ENCODE measurements around the gene ODF4. TPM values are rescaled to one million over a fixed set of nuclear protein-coding genes. Genes with fewer than 3 reads are reported as not detected.

Gene ODF4
- total and polyA plus RNA-seq, 9 donors, result not detected

DNA sequence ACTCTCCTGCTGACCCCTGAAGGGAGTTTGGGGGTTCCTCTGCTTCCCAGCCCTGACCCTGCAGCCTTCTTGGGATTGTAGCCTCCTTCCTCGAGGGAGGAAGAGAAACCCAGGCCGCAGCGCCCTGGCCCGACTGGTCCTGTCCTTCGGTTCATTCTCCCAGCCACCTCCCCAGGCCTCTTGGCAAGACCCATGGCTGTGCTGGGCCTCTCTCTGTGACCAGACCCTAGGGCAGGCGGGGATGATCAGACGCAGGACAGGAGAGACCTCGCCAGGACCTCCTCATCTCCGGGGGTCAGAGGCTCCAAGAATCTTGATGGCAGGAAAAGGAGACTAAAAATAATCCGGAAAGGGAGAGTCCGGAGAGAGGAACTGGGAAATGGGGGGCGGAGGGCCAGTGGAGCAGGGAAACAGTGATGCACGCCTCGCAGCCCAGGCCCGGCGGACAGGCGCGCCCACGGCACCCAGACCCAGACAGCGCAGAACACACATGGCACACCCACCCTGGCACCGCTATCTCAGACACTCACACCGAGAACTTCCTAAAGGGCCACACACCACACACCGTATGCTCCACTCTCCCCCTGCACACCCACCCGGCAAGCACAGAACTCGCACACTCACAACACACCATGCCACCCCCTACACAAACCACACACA, 28.4 kb upstream of the ODF4 start:
- no peaks in the 10 kb centered on the region for H3K4me1 ChIP-seq (ENCODE audit: insufficient read depth)
- no peak for DNase-seq
- WGBS, 3 donors, result 73 to 74% (median 74%) methylated on average over 25 of the region's 25 CpGs
- H3K27me3 ChIP-seq, result no peaks in the 10 kb centered on the region
- intact Hi-C loops (cut with DNase I), result no loop called here
- H3K27ac ChIP-seq, result no peak overlapping the region
- H3K4me3 ChIP-seq, result no peak overlapping the region
- H3K36me3 ChIP-seq, result no peaks in the 10 kb centered on the region
- H3K9me3 ChIP-seq, result no peaks in the 10 kb centered on the region
- TF ChIP-seq EP300 (IDR thresholded peaks at IDR 0.05) (no peak), POLR2A (IDR thresholded peaks at IDR 0.05) (no peak)
- TF ChIP-seq, protein P1, sequence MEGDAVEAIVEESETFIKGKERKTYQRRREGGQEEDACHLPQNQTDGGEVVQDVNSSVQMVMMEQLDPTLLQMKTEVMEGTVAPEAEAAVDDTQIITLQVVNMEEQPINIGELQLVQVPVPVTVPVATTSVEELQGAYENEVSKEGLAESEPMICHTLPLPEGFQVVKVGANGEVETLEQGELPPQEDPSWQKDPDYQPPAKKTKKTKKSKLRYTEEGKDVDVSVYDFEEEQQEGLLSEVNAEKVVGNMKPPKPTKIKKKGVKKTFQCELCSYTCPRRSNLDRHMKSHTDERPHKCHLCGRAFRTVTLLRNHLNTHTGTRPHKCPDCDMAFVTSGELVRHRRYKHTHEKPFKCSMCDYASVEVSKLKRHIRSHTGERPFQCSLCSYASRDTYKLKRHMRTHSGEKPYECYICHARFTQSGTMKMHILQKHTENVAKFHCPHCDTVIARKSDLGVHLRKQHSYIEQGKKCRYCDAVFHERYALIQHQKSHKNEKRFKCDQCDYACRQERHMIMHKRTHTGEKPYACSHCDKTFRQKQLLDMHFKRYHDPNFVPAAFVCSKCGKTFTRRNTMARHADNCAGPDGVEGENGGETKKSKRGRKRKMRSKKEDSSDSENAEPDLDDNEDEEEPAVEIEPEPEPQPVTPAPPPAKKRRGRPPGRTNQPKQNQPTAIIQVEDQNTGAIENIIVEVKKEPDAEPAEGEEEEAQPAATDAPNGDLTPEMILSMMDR (IDR thresholded peaks at IDR 0.05), result no peak

GRCh38 chr17:8312251-8312650, 27.4 kb upstream of the ODF4 start:
- Histone ChIP-seq H3K27me3 (no peaks in the 10 kb centered on the region), H3K9me3 (no peaks in the 10 kb centered on the region), H3K4me3 (no peak overlapping the region), H3K36me3 (no peaks in the 10 kb centered on the region), H3K27ac (no peak overlapping the region), H3K4me1 (ENCODE audit: insufficient read depth) (no peaks in the 10 kb centered on the region)
- TF ChIP-seq POLR2A (IDR thresholded peaks at IDR 0.05) (no peak), EP300 (IDR thresholded peaks at IDR 0.05) (no peak)
- TF ChIP-seq, protein P1 (IDR thresholded peaks at IDR 0.05), result no peak
- no peak for DNase-seq
- intact Hi-C loops (cut with DNase I), result no loop called here
- WGBS, 3 donors, result 60 to 73% (median 68%) methylated on average over 13 of the region's 13 CpGs

GRCh38 chr17:8312726-8313600, 26.7 kb upstream of the ODF4 start:
- H3K36me3 ChIP-seq, result no peaks in the 10 kb centered on the region
- no peak for TF ChIP-seq POLR2A (IDR thresholded peaks at IDR 0.05)
- TF ChIP-seq, protein P1 (IDR thresholded peaks at IDR 0.05), result no peak
- no peak for TF ChIP-seq EP300 (IDR thresholded peaks at IDR 0.05)
- no peak overlapping the region for H3K27ac ChIP-seq
- no peaks in the 10 kb centered on the region for H3K9me3 ChIP-seq
- H3K27me3 ChIP-seq, result no peaks in the 10 kb centered on the region
- WGBS, 3 donors, result 53 to 62% (median 53%) methylated on average over 16 of the region's 16 CpGs
- DNase-seq, result no peak
- no peaks in the 10 kb centered on the region for H3K4me1 ChIP-seq (ENCODE audit: insufficient read depth)
- intact Hi-C loops (cut with DNase I), result no loop called here
- H3K4me3 ChIP-seq, result no peak overlapping the region

DNA sequence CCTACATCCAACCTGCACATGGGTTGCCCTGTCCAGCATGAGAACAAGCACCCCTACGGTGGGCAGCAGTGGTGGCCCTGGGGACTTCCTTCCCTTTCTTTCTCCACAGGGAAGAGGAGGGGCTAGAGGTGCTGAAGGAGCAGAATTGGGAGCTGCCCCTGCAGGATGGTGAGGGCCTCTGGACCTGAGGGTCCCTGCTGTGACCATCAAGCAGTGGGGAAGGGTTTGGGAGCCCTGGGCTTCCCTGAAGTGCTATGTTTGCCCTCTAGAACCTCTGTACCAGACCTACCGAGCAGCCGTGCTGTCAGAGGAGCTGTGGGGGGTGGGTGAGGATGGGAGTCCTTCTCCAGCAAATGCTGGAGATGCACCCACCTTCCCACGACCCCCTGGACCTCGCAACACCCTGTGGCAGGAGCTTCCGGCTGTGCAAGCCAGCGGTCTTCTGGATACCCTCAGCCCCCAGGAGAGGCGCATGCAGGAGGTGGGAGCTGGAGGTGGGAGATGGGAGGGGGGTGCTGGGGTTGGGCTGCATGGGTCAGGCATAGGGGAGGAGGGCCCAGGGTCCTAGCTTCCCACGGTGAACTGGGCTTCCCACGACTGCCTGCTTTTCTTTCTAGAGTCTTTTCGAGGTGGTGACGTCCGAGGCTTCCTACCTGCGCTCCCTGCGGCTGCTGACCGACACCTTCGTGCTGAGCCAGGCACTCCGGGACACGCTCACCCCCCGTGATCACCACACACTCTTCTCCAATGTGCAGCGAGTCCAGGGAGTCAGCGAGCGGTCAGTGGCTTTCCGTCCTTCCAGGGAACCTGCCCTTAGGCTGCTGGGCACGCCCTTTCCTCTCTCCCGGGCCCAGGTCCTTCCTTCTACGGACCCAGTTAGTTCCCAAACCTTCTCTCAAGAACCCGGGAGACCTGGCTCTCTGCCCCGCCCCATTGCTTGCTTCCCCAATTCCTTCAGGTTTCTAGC, 24.6 kb upstream of the ODF4 start:
- no peak for DNase-seq
- Histone ChIP-seq H3K36me3 (no peaks in the 10 kb centered on the region), H3K4me3 (no peak overlapping the region), H3K4me1 (ENCODE audit: insufficient read depth) (no peaks in the 10 kb centered on the region), H3K9me3 (no peaks in the 10 kb centered on the region), H3K27ac (no peak overlapping the region), H3K27me3 (no peaks in the 10 kb centered on the region)
- TF ChIP-seq, protein P1 (IDR thresholded peaks at IDR 0.05), result no peak
- TF ChIP-seq EP300 (IDR thresholded peaks at IDR 0.05) (no peak), POLR2A (IDR thresholded peaks at IDR 0.05) (no peak)
- 5 to 6% (median 6%) methylated on average over 29 of the region's 29 CpGs for WGBS, 3 donors
- intact Hi-C loops (cut with DNase I), result no loop called here

Data from ovary (tissue), 9 donors.